ENCODE measurements around the gene FRMD8.

Gene FRMD8

GRCh38 chr11:65386307-65387140, at the start of gene FRMD8:
Gene FRMD8 (plus strand): TSS chr11:65386637. CDS start chr11:65387037, 400 bp downstream.
- peak; percentile 93 for DNase-seq

GRCh38 chr11:65338676-65339075, 47.8 kb upstream of the FRMD8 start:
- no peak for DNase-seq

- no peak for DNase-seq
Observed at GRCh38 chr11:65340226-65340625, 46.2 kb upstream of the FRMD8 start.

- no peak for DNase-seq
Observed at GRCh38 chr11:65341856-65342255, 44.6 kb upstream of the FRMD8 start.

GRCh38 chr11:65351511-65351910, 34.9 kb upstream of the FRMD8 start:
- no peak for DNase-seq

- no peak for DNase-seq
Observed at GRCh38 chr11:65352783-65353182, 33.7 kb upstream of the FRMD8 start.

GRCh38 chr11:65353376-65353775, 33.1 kb upstream of the FRMD8 start:
- DNase-seq = no peak

GRCh38 chr11:65353900-65354264, 32.6 kb upstream of the FRMD8 start:
- no peak for DNase-seq

GRCh38 chr11:65354265-65355012, 32.0 kb upstream of the FRMD8 start, which contains the start of gene TIGD3:
Gene TIGD3 (plus strand): TSS chr11:65354751. CDS start chr11:65355809, 1,058 bp downstream.
- peak; percentile 99 for DNase-seq

- peak; percentile 47 for DNase-seq
Observed at GRCh38 chr11:65355013-65355775, 31.2 kb upstream of the FRMD8 start.

- peak; percentile 46 for DNase-seq
Observed at GRCh38 chr11:65355776-65356393, 30.6 kb upstream of the FRMD8 start.

GRCh38 chr11:65356394-65356972, 30.0 kb upstream of the FRMD8 start:
- no peak for DNase-seq

- DNase-seq = no peak
Observed at GRCh38 chr11:65357856-65358356, 28.5 kb upstream of the FRMD8 start.

- no peak for DNase-seq
Observed at GRCh38 chr11:65362320-65362931, 24.0 kb upstream of the FRMD8 start.

- no peak for DNase-seq
Observed at GRCh38 chr11:65362966-65363365, 23.5 kb upstream of the FRMD8 start.

GRCh38 chr11:65363770-65364169, 22.7 kb upstream of the FRMD8 start:
- DNase-seq = no peak

GRCh38 chr11:65366340-65366773, 20.1 kb upstream of the FRMD8 start:
- no peak for DNase-seq

GRCh38 chr11:65370659-65371049, 15.8 kb upstream of the FRMD8 start:
- DNase-seq = no peak

- no peak for DNase-seq
Observed at GRCh38 chr11:65373839-65374580, 12.4 kb upstream of the FRMD8 start.

GRCh38 chr11:65375012-65375411, 11.4 kb upstream of the FRMD8 start:
- no peak for DNase-seq

GRCh38 chr11:65376138-65376713, 10.2 kb upstream of the FRMD8 start:
- no peak for DNase-seq

All from right hindlimb (tissue), 1 donor.